Activated T-helper 17 cell treated with anti-CD3 and anti-CD28 coated beads, Interleukin-2, amount 50 U/mL, for 72 hours (primary cell): ENCODE measurements around the gene DEGS2. TPM values are rescaled to one million over a fixed set of nuclear protein-coding genes. Genes with fewer than 3 reads are reported as not detected.
A peak's percentile ranks its signal among the peaks of the same experiment; 100 is the strongest.
"Not testable (repeated sequence)": the region's sequence is repeated elsewhere in the genome, so short reads cannot be mapped to it uniquely, and the experiment has no call there.

ENCODE experiments used
- ATAC-seq: fragments of 150-1000 bp; cut with Tn5 transposase; replicated peaks from 2 replicates; pipeline ENCODE4 v1.10.0; 2021; ENCODE audit warnings: mild to moderate bottlenecking, moderate library complexity
- H3K27ac Mint-ChIP-seq: one replicate; pipeline ENCODE4 v1.8.0; 2022; ENCODE audit warnings: mixed read lengths
- H3K27me3 Mint-ChIP-seq: one replicate; pipeline ENCODE4 v1.8.0; 2022; ENCODE audit warnings: mixed read lengths
- H3K36me3 Mint-ChIP-seq: one replicate; pipeline ENCODE4 v1.8.0; 2022; ENCODE audit warnings: low read depth, mild to moderate bottlenecking, mixed read lengths
- H3K4me1 Mint-ChIP-seq: one replicate; pipeline ENCODE4 v1.8.0; 2022; ENCODE audit warnings: mixed read lengths
- H3K4me3 Mint-ChIP-seq: one replicate; pipeline ENCODE4 v1.8.0; 2022; ENCODE audit warnings: mild to moderate bottlenecking, mixed read lengths
- H3K9me3 Mint-ChIP-seq: one replicate; pipeline ENCODE4 v1.8.0; 2022; ENCODE audit warnings: mixed read lengths
- total RNA-seq, 2 donors: library from RNA; stranded (reverse); gene quantifications; one replicate each; pipeline ENCODE4 v1.2.3, GENCODE V29; 2022

DEGS2 gene
- total RNA-seq, 2 donors from 2014 or later: 0.30 to 8.3 TPM

DNA sequence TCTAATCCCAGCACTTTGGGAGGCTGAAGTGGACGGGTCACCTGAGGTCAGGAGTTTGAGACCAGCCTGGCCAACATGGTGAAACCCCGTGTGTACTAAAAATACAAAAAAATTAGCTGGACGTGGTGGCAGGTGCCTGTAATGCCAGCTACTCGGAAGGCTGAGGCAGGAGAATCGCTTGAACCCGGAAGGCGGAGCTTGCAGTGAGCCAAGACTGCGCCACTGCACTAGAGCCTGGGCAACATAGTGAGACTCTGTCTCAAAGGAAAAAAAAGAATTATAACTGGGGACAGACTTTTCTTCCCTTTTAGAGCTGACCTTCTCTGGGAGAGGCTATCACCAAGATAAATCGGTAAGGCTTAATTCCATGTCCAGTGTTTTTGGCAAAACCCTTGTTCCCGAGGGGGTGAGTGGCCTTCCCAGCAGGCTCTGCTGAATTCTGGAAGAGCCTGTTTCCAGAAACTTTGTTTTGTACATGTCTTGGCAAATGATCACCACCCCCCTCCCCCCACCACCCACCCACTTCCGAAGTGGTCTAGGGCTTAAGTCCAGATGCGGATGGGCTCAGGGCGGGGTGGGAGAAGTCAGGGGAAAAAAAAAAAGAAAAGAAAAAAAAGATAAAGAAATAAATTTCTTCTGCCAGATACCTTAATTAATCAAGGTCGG lies 32.3 kb upstream of the DEGS2 start:
- peak overlapping the region; percentile 89 for H3K4me3 Mint-ChIP-seq
- no peaks in the 10 kb centered on the region for H3K9me3 Mint-ChIP-seq
- H3K4me1 Mint-ChIP-seq: peaks cover 6% of the 10 kb centered on the region
- no peaks in the 10 kb centered on the region for H3K36me3 Mint-ChIP-seq
- ATAC-seq: no peak
- no peak overlapping the region for H3K27ac Mint-ChIP-seq
- H3K27me3 Mint-ChIP-seq: no peaks in the 10 kb centered on the region

GRCh38 chr14:100190126-100190525 lies 30.7 kb upstream of the DEGS2 start:
- Mint-ChIP-seq H3K27ac (no peak overlapping the region), H3K4me3 (no peak overlapping the region), H3K36me3 (no peaks in the 10 kb centered on the region), H3K9me3 (no peaks in the 10 kb centered on the region), H3K27me3 (no peaks in the 10 kb centered on the region), H3K4me1 (peaks cover 6% of the 10 kb centered on the region)
- ATAC-seq: no peak

GRCh38 chr14:100188392-100189030 lies 29.1 kb upstream of the DEGS2 start:
- H3K27ac Mint-ChIP-seq: no peak overlapping the region
- no peak for ATAC-seq
- H3K36me3 Mint-ChIP-seq: no peaks in the 10 kb centered on the region
- no peaks in the 10 kb centered on the region for H3K27me3 Mint-ChIP-seq
- H3K9me3 Mint-ChIP-seq: no peaks in the 10 kb centered on the region
- H3K4me3 Mint-ChIP-seq: no peak overlapping the region
- peaks cover 4% of the 10 kb centered on the region for H3K4me1 Mint-ChIP-seq

- Mint-ChIP-seq H3K36me3 (no peaks in the 10 kb centered on the region), H3K27ac (no peak overlapping the region), H3K27me3 (no peaks in the 10 kb centered on the region)
Measured at GRCh38 chr14:100187247-100187833, 27.9 kb upstream of the DEGS2 start.

GRCh38 chr14:100181876-100182551 lies 22.6 kb upstream of the DEGS2 start:
- H3K4me1 Mint-ChIP-seq, H3K9me3 Mint-ChIP-seq, ATAC-seq, H3K36me3 Mint-ChIP-seq, H3K27ac Mint-ChIP-seq, H3K4me3 Mint-ChIP-seq, H3K27me3 Mint-ChIP-seq: not testable (repeated sequence)

More at GRCh38 chr14:100187247-100187833, 27.9 kb upstream of the DEGS2 start:
- ATAC-seq: no peak
- H3K9me3 Mint-ChIP-seq: no peaks in the 10 kb centered on the region
- no peaks in the 10 kb centered on the region for H3K4me1 Mint-ChIP-seq
- H3K4me3 Mint-ChIP-seq: no peak overlapping the region

DNA sequence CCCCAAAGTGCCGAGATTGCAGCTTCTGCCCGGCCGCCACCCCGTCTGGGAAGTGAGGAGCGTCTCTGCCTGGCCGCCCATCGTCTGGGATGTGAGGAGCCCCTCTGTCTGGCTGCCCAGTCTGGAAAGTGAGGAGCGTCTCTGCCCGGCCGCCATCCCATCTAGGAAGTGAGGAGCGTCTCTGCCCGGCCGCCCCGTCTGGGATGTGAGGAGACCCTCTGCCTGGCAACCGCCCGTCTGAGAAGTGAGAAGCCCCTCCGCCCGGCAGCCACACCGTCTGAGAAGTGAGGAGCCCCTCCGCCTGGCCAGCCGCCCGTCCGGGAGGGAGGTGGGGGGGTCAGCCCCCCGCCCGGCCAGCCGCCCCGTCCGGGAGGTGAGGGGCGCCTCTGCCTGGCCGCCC lies 21.2 kb upstream of the DEGS2 start:
- H3K27me3 Mint-ChIP-seq, H3K36me3 Mint-ChIP-seq, H3K4me3 Mint-ChIP-seq, H3K27ac Mint-ChIP-seq, H3K9me3 Mint-ChIP-seq, ATAC-seq, H3K4me1 Mint-ChIP-seq: not testable (repeated sequence)

DNA sequence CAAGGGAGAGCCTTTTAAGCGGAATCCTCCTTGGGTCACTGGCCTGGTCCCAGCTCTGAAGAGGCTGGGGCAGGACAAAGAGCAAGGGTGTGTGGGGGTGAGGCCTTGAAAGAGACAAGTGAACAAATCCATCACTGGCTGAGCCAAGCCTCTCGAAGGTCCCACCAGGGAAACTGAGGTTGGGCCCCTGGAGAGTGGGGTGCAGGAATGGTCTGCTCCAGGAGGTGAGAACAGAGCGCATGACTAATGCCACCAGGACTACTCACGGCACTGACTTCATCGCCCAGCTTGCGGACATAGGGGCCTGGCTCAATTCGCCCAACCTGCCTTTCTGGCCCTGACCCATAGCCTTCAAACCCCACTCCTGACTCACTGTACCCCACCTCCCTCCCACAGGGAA lies 19.2 kb upstream of the DEGS2 start:
- Mint-ChIP-seq H3K27me3 (no peaks in the 10 kb centered on the region), H3K36me3 (no peaks in the 10 kb centered on the region), H3K9me3 (no peaks in the 10 kb centered on the region), H3K27ac (no peak overlapping the region), H3K4me3 (no peak overlapping the region), H3K4me1 (no peaks in the 10 kb centered on the region)
- ATAC-seq: no peak

DNA sequence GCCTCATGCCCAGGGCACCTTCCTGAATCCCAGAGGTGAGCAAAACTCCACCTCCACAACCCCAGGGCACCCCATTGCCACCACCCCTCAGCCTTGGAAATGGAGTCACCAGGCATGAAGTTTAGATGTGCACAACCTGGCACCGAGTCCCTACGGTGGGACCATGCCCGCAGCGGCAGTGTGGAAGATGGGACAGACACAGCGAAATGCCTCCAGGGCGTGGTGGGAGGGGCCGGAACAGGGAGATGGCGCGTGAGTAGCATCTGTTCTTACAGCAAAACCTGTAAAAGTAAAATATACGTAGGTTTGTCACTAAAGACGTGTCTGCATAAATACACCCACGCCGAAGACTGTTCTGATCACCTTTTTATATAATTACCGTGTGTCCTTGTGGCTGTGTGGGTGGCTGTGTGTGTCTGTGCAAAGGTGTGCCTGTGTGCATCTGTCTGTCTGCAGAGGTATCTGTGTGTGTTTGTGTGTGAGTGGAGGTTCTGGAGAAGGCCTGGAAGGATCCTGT lies 17.4 kb upstream of the DEGS2 start:
- Mint-ChIP-seq H3K4me1 (no peaks in the 10 kb centered on the region), H3K9me3 (no peaks in the 10 kb centered on the region), H3K27me3 (peaks cover 4% of the 10 kb centered on the region), H3K36me3 (no peaks in the 10 kb centered on the region), H3K27ac (no peak overlapping the region), H3K4me3 (no peak overlapping the region)
- ATAC-seq: no peak

- Mint-ChIP-seq H3K4me1 (no peaks in the 10 kb centered on the region), H3K27me3 (peaks cover 9% of the 10 kb centered on the region), H3K4me3 (no peak overlapping the region), H3K27ac (no peak overlapping the region), H3K36me3 (no peaks in the 10 kb centered on the region), H3K9me3 (no peaks in the 10 kb centered on the region)
- no peak for ATAC-seq
Measured at GRCh38 chr14:100173353-100173752, 13.9 kb upstream of the DEGS2 start.

- Mint-ChIP-seq H3K27ac (no peak overlapping the region), H3K27me3 (peaks cover 9% of the 10 kb centered on the region), H3K36me3 (no peaks in the 10 kb centered on the region), H3K4me1 (no peaks in the 10 kb centered on the region), H3K9me3 (no peaks in the 10 kb centered on the region), H3K4me3 (no peak overlapping the region)
- no peak for ATAC-seq
Measured at GRCh38 chr14:100172811-100173210, 13.4 kb upstream of the DEGS2 start.

GRCh38 chr14:100170880-100171279 lies 11.4 kb upstream of the DEGS2 start:
- Mint-ChIP-seq H3K4me3 (no peak overlapping the region), H3K27ac (no peak overlapping the region), H3K27me3 (peaks cover 9% of the 10 kb centered on the region), H3K9me3 (no peaks in the 10 kb centered on the region), H3K4me1 (peaks cover 3% of the 10 kb centered on the region), H3K36me3 (no peaks in the 10 kb centered on the region)
- ATAC-seq: no peak

- Mint-ChIP-seq H3K27ac (no peak overlapping the region), H3K4me3 (no peak overlapping the region), H3K27me3 (peaks cover 9% of the 10 kb centered on the region), H3K9me3 (no peaks in the 10 kb centered on the region), H3K36me3 (no peaks in the 10 kb centered on the region), H3K4me1 (peaks cover 3% of the 10 kb centered on the region)
- no peak for ATAC-seq
Measured at GRCh38 chr14:100168506-100168905, 9.1 kb upstream of the DEGS2 start.

DNA sequence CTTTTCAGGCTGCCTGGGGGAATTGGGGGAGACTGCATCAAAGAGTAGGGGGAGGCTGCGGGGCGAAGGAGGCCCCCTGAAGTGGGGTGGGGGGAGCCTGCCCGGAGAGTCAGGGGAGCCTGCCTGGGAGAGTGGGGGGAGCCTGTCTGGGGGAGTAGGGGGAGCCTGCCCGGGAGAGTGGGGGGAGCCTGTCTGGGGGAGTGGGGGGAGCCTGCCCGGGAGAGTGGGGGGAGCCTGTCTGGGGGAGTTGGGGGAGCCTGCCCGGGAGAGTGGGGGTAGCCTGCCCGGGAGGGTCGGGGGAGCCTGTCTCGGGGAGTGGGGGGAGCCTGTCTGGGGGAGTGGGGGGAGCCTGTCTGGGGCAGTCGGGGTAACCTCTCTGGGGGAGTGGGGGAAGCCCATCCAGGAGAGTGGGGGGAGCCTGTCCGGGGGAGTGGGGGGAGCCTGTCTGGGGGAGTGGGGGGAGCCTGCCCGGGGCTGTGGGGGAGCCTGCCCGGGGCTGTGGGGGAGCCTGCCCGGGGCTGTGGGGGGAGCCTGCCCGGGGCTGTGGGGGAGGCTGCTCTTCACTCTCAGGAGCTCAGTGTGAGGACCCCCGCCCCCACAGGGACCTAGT lies 6.5 kb upstream of the DEGS2 start:
- no peak for ATAC-seq
- Mint-ChIP-seq H3K4me3 (peak overlapping the region; percentile 76), H3K4me1 (peaks cover 3% of the 10 kb centered on the region)

DNA sequence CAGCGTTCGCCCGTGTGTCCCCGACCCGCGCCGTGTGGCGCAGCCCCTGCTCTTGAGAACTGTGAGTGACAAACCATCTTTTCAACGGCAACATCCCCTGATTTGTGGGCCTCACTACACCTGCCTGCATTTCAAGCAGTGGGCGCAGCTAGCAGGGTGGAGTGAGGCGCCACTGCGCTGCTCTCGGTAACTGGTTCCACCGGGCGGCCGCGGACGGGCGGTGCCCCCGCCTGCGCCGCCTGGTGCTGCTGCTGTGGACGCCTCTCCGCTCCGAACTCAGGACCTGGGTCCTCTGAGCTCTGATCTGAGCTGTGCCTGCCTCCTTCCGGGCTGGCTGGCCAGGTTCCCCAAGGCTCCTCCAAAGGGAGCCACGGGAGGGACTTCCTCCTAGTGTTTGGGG lies 5.9 kb upstream of the DEGS2 start:
- peaks cover 3% of the 10 kb centered on the region for H3K4me1 Mint-ChIP-seq

More for the DNA sequence above, 6.5 kb upstream of the DEGS2 start:
- Mint-ChIP-seq H3K27ac (peak overlapping the region; percentile 72), H3K9me3 (no peaks in the 10 kb centered on the region), H3K27me3 (peaks cover 3% of the 10 kb centered on the region), H3K36me3 (no peaks in the 10 kb centered on the region)

More for the DNA sequence above, 5.9 kb upstream of the DEGS2 start:
- Mint-ChIP-seq H3K36me3 (no peaks in the 10 kb centered on the region), H3K27me3 (no peaks in the 10 kb centered on the region), H3K27ac (no peak overlapping the region), H3K9me3 (no peaks in the 10 kb centered on the region), H3K4me3 (peak overlapping the region; percentile 2)
- ATAC-seq: no peak
